Activated CD8-positive, alpha-beta memory T cell treated with anti-CD3 and anti-CD28 coated beads, Interleukin-2, amount 50 U/mL, for 24 hours (primary cell): ENCODE measurements around the gene PHLDB2.

Experiments
- DNase-seq: peaks from one replicate; pipeline ENCODE4 v3.0.0-alpha.2; 2020; ENCODE audit errors: extremely low read depth

PHLDB2 gene

DNA sequence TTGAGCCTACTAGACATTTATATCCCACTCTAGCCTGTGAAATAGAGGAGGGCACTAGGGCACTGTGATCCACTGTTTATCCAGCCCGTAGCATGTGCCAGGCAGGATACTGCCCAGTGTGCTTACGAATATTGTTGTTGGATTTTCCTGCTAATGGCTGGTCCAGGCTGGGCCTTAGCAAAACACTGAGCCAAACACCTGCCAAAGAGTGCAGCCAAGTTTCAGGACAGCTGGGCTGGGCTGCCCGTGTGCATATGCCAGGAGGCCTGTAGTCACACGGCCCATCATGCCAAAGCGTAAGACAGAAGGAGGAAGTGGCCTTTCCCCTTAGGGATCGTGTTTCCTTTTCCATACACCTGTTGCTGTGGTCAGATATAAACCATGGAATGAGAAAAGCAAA is 65.2 kb downstream of the PHLDB2 start:
- no peak for DNase-seq

DNA sequence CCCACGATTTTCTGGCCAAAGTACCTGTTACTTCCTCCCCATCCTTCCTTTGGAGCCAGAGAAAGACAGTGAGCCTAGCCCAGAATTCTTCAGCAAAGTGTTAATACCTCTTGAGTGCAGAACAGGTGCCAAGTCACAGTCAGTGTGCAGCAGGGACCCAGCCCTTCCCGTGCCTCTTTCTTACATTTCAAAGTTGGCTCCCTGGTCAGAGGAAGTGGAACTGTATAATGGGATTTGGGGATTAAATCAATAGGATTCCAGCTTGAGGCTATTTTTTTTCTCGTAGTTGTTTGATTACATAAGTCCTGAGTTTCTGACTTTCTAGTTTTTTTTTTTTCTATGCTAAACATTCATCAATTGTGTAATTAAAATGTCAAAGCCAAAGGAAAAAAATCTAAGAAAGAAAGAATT is 67.2 kb downstream of the PHLDB2 start:
- no peak for DNase-seq

DNA sequence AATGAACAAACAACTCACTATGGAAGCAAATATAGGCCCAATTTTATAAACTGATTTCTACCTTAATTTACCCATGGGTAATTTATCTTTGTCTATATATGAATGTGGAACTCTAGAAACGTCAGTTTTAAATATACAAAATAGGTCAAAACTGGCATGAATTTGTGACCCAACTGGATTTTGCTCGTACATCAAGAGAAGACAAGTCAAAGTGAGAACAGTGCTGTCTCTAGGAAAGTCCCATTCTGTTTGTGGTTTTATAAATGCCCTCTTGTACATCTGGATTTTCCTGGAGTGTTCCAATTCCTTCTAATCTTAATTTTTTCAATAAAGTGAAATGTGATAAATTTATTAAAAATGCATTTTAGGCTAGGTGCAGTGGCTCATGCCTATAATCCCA is 69.5 kb downstream of the PHLDB2 start:
- DNase-seq: no peak

DNA sequence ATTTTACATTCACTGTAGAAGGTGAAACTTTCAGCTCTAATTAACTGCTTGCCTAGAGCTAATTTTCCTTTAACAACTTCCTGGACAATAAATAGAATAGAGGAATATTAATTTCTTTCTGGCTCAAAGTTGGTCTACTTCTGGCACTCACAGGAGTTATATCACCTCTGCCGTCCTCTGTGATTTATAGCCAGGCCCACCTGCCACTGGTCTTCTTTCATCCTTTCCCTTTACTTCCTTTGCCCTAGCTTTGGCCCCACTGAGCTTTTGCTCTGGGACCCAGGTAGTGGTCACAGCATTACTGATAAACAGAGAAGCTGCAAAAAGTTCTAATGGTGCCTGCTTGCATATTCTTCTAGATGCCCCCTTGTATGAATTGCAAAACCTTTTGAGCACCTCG is 70.4 kb downstream of the PHLDB2 start:
- no peak for DNase-seq

DNA sequence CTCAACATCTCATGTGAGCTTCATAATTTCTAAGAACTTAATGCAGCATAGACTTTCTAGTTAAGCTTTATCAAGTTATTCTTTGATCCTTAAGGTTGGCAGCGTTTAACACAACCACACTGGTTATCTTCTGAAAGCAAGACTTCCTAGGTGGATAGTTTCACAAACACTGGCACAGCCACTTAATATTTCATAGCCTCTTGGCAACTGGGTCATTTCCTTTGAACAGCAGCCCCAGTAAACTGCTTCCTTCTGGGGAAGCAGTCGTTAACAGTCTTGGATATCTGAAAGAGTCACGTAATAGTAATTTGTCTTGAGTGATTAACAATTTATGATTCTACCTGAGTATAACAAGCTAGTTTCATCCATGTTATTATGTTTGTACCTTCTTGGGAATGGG is 73.9 kb downstream of the PHLDB2 start:
- DNase-seq: no peak

DNA sequence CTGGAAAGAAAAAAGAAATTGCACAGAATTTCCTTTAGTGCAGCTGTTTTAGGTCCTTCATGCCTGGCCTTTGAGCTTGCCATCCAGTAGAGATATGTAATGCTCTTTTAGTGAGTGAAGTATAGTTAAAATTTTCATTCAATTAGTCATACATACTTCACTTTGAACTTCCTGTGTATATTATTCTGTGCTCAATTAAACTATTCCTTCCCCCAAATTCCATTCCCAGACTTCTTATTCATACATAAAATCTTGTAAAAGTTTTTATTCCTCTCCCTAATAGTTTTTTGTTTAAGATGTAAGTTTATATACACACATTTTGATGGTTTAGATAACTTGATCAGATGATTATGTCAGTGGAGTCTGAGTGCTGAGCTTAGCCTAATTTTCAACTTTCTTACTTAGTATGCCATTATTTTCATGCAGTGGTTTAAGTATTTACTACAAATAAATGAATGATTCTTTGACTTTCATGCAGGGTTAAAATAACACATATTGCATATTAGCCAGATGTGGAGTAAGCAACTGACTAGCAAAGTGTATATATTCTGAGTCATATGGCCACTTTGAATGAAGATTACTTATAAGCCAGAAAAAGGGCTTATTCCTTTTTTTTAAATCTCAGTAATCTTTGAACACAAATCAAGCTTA is 77.3 kb downstream of the PHLDB2 start:
- DNase-seq: no peak

DNA sequence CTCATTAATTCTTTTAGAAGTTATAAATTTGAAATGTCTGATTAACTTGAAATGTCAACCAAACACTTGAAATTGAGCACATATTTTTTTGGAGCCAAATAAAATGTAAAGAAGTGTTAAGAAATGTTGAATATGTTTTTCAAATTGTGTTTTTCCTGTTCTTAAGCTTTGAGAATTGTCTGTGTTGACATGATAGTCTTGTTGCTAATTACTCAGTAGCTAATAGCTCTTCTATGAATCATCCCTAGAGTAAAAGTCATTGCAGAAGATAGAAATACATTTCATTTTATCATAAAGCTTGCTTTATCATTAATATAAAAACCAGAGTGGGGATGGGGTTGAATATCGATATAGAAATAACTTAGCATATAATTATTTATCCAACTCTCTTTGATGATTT is 77.9 kb downstream of the PHLDB2 start:
- no peak for DNase-seq

DNA sequence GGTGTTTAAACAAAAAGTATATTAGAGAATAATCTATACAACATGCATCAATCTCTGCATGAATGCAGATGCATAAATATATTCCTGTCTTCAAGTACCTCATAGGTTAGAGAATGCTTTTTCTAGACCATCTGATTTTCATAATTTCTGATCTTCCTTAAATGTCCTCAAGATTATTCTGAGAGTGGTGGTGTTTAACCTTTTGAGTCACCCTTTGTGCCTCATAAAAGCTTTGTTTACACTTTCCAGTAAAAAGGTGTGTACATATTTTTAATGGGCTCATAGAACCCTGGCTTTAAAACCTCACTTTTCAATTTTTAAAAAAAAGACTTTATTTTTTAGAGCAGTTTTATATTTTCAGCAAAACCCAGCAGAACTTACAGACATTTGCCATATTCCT is 78.8 kb downstream of the PHLDB2 start:
- no peak for DNase-seq

DNA sequence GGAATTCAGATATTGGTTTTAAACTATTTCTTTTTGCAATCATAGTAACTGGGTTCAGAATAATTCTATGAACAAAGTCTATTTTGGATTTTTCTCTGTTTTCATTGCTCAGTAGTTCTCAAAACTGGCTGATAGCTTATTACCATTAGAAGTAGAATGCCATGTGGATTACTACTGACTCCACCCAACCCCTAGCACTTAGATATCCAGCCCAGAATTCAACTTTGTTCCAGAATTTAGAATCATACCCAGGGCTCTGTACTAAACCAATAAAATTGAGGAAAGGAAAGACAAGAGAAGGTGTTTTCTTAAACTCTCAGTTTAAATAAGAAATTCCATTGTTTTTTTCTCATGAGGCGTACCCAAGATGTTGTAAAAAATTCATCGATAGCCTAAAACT is 80.8 kb downstream of the PHLDB2 start:
- no peak for DNase-seq

DNA sequence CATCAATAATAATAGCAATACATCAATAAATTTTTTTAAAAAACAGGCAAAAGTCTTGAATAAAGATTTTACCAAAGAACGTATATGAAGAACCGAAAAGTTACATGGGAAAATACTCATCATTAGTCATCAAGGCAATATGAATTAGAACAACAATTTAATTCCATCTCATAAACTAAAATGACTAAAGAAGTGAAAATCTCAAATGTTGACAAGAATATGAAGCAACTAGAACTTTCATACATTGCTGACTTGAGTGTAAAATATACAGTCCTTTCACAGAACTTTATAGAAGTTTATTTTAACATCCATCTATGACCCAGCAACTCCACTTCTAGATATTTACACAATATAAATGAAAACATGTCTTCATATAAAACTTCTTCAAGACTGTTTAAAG is 84.5 kb downstream of the PHLDB2 start:
- no peak for DNase-seq

DNA sequence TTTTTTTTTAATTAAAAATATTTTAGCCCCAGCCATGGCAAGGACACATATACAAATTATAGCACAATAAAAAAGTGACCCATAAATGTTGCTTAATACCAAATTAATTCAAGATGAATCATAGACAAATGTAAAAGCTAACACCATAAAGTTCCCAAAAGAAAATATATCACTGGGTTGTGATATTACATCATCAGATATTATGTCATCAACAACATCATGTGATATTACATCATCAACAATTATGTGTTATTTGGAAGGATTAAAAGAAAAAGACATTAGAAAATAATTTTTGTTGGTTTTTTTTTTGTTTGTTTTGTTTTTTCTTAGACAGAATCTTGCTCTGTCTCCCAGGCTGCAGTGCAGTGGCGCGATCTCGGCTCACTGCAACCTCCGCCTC is 85.3 kb downstream of the PHLDB2 start:
- no peak for DNase-seq

DNA sequence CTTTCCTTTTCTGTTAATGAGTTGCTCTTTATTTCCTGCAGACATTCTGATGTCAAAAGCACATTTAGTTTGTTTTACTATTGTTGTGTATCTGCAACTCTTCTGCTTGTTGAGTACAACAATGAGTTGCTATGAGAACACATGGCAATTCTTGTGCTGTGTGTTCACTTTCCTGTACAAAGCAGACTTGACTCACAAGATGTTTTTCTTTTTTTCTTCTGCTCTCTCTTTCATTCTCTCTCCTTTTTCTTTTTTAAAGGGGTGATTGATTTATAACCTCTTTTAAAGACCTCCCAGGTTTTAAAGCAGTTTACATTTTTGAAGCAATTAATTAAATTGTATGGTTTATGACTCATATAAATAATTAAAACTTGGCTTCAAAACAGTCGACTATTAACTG is 88.2 kb downstream of the PHLDB2 start:
- no peak for DNase-seq

DNA sequence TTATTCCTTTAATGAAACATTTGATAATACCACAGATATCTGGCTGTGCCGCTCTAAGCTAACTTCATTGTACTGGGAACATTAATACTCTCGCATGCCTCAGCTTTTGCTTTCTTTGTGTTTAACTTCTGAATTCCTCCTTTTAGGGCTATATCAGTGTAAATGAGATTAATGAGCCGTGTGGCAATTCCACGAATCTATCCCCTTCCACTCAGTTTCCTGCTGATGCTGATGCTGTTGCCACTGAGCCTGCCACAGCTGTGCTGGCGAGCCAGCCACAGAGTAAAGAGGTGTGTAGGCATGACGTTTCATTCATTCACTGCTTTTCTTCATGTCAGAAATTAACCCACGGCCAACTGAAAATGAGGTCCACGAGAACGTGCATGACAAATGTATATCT is 89.7 kb downstream of the PHLDB2 start:
- DNase-seq: no peak

DNA sequence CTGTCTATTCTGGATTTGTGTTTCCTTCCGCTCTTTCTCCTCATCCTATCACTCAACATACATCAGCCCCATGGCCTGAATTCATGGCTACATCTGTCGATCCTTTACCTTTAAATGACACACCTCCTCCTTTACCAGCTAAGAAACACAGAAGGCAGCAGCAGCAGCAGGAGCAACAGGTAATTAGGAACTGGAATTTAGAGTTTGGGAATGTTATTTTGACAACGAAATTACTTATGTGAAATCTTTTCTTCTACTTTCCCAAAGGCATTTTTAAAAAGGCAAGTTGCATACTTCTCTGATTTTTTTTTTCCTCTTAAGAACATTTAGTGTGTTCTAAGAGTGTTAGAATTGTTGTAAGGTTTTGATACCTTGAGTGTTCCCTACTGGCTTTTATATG is 90.6 kb downstream of the PHLDB2 start:
- DNase-seq: no peak

DNA sequence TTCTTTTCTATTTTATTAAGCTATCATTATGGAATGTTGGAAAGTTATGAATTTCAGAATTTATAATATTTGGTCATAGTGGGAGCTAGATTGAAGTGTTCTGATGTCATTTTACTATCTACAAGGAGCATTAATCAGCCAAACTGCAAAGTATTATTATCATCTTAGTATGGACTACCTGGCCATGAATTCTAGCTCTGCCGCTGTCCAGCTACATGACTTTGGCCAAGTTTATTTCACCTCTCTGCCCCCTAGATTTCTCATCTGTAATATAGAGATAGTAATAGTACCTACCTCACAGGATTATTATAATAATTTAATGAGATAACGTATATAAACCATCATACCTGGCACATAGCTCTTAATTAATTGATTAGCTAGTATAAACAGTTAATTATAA is 92.0 kb downstream of the PHLDB2 start:
- no peak for DNase-seq

DNA sequence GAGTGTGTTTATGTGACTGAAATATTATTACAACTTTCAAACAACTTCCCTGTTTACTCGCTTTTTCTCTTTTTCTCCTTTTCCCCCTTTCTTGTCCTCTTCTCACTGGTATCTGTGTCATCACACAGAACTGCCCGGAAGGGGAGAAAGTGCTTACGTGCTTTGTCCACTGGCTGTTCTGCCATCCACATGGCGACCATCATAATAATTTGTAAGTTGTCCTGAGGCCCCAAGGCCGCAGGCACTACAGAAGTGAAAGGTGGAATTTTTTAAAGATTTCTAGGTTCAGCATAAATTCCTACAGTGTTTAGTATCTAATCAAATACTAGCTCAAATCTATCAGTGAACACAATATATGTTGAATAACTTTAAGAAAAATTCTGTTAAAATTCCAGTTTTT is 93.0 kb downstream of the PHLDB2 start:
- no peak for DNase-seq

DNA sequence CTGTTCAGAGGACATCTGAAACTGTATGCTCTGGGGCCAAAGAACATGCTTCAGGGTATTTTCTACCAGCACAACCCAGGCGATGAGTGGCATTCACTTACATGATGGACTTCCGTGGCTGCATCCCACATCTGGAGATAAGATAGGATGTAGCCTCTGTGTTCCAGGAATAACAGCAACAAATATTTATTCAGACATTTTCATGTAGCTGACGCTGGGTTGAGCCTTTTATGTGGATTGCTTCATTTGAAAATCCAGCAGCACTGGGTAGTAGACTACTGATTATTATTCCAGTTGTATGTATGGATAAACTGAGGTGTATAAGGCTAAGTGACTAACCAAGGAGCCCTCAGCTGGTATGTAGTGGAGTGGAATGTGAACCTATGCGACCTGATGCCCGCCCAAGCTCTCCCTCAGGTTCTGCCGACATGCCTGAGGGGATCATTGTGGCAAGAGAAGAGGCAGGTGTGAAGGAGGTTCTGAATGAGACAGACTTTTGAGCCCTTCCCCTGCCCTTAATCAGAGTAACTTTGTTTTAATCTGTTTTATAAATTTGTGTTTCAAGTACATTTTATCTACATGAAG is 93.9 kb downstream of the PHLDB2 start:
- DNase-seq: no peak

DNA sequence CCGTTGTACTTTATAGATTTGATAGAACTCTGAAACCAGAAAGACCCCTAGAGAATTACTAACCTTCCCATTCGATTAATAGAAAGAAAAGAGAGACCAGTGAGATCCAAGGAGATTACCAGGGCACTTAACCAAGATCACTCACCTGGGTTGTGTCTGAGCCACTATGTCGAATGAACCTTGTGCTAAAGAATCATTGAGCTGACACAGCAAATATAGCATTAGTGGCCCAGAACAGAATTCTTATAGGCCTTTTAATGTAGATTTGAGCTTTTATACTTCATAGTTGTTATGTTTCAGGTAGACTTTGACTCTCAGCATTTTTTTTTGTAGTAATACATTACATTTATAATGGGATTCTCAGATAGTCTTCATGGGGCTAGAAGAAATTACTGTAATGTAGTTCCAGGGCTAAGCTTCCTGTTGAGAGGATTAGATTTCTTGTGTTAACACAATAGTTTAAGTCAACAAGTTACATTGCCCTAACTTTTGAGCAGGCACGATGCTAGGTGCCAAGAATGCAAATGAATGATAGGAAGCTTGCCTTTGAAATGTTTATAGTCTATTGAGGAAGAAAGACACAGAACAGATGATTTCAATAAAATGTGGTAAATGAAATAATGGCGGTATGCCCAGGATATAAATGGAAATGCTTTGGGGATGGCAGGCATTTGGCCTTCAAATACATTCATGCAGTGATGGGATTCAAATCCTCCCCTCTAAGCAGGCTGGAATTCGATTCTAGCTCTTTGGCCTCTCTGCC is 95.3 kb downstream of the PHLDB2 start:
- DNase-seq: no peak

DNA sequence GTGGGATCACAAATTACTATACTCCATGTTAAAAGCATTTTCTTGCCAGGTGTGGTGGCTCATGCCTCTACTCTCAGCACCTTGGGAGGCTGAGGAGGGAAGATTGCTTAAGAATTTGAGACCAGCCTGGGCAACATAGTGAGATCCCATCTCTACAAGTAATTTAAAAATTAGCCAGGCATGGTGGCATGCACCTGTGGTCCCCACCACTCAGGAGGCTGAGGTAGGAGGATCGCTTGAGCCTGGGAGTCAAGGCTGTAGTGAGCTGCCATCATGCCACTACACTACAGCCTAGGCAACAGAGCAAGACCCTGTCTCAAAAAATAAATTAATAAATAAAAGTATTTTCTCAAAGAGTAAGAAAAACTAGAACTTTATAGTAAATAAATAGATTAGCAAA is 96.8 kb downstream of the PHLDB2 start:
- DNase-seq: no peak

DNA sequence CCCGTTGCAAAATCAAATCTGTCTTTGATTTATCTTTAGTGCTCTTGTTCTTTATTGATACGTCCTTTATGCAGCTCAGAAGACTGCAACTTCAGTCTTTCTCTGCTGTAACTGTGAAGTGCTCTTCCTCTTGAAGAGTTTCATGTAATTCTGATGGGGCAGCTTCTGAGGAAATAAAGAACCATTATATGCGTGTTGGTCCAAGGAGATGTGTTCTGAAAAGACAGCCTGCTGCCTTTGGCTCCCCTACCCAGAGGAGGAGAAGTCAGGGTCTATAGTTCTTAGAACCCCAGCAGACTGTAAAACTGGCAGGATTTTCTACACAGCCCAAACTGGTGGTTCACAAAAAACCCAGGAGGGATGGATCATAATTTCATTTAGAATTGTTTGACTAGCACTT is 97.4 kb downstream of the PHLDB2 start:
- DNase-seq: no peak

DNA sequence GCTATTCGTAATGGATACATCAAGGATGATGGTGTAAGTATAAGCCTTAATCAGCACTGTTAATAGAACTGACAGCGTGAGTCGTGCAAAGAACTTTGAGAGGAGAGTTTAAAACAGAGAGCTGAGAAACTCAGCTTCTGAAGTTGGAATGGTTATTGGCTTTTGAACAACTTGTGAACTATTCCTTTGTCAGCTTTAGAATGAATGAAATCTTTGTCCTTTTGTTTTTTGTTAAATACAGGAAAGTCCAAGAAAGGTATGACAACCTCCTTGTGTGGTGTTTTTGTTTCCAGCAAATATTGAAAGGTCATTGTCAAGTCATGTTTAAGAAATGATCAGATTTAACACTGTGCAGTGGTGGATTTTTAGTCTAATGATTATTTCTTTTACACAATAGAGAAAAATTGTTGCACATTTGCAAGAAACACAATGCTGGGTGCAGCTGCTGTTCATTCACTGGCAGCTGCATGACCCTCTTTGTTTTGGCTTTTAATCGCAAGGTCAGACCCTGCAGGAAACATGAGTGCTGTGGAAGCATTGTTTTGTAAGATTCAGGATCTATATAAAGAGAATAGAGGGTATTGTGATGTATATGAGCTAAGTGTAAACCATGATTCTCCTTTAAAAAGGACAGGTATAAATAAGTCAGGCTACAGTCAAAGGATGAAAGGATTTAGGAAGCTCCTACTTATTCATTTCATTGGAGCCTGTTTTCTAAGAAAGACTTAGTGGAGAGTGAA is 98.1 kb downstream of the PHLDB2 start:
- DNase-seq: no peak

DNA sequence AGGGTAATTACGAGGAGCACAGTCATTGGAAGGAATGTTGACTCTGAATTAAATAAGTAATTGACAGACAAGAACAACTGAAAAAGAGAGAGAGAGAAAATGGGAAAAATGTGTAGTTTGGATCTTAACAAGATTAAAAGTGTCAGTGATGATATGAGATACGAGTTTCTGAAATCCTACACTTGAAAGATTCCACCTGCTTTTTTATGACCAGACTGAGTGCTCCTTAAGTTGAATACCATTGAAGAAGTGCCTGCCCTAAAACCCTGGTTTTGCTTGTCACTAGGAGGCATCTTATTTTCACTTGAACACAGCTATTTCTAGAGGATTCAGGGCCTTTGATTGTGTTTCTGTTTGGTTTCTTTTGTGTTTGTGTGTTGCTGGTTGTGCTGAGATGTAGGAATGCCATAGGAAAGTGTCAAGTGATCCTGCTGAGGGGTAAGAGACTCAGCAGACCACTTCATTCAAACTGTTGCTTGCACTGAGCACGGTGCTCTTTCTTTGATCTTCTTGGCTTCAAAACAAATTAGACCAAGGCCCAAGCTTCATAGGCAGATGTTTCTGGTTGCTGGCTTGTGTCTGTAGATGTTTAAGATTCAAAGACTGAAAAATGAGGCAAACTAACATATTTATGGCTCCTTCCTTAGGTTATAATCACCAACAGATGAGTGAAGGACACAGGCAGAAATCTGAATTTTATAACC is 102.5 kb downstream of the PHLDB2 start:
- no peak for DNase-seq
